ENCODE data around the gene TRMT44.
"Not testable (repeated sequence)": the region's sequence is repeated elsewhere in the genome, so short reads cannot be mapped to it uniquely, and the experiment has no call there.

The TRMT44 gene

GRCh38 chr4:8510191-8510590 lies 69.6 kb downstream of the TRMT44 start:
- Histone ChIP-seq H3K79me2 (ENCODE audit: insufficient read depth, low read depth) (no peaks in the 10 kb centered on the region), H3K4me2 (no peak overlapping the region), H3K4me1 (ENCODE audit: low read depth, poor library complexity, severe bottlenecking) (no peaks in the 10 kb centered on the region), H3K9ac (no peak overlapping the region), H3K27me3 (ENCODE audit: insufficient read depth, low read depth) (no peaks in the 10 kb centered on the region), H3K4me3 (IDR thresholded peaks at IDR 0.05; ENCODE audit: insufficient read depth, low read depth, low read length) (no peak overlapping the region), H4K20me1 (ENCODE audit: insufficient read depth) (no peaks in the 10 kb centered on the region), H3K36me3 (ENCODE audit: insufficient read depth) (no peaks in the 10 kb centered on the region), H3K27ac (no peak overlapping the region), H2AFZ (ENCODE audit: low read depth) (no peak overlapping the region)
- TF ChIP-seq CTCF (conservative IDR thresholded peaks at IDR 0.05; ENCODE audit: low read depth, low read length): no peak

- Histone ChIP-seq H3K36me3 (ENCODE audit: insufficient read depth) (no peaks in the 10 kb centered on the region), H3K4me1 (ENCODE audit: low read depth, poor library complexity, severe bottlenecking) (no peaks in the 10 kb centered on the region), H3K27ac (no peak overlapping the region), H3K27me3 (ENCODE audit: insufficient read depth, low read depth) (no peaks in the 10 kb centered on the region), H2AFZ (ENCODE audit: low read depth) (no peak overlapping the region), H3K79me2 (ENCODE audit: insufficient read depth, low read depth) (no peaks in the 10 kb centered on the region), H3K9ac (no peak overlapping the region), H4K20me1 (ENCODE audit: insufficient read depth) (no peaks in the 10 kb centered on the region), H3K4me2 (no peak overlapping the region), H3K4me3 (IDR thresholded peaks at IDR 0.05; ENCODE audit: insufficient read depth, low read depth, low read length) (no peak overlapping the region)
- TF ChIP-seq CTCF (conservative IDR thresholded peaks at IDR 0.05; ENCODE audit: low read depth, low read length): no peak
Measured at GRCh38 chr4:8510611-8511285, 70.2 kb downstream of the TRMT44 start.

- H3K36me3 ChIP-seq (ENCODE audit: insufficient read depth): no peaks in the 10 kb centered on the region
- TF ChIP-seq CTCF (conservative IDR thresholded peaks at IDR 0.05; ENCODE audit: low read depth, low read length): no peak
Measured at GRCh38 chr4:8512510-8512909, 71.9 kb downstream of the TRMT44 start.

GRCh38 chr4:8513080-8513479 lies 72.5 kb downstream of the TRMT44 start:
- not testable (repeated sequence) for H3K27me3 ChIP-seq (ENCODE audit: insufficient read depth, low read depth); H3K79me2 ChIP-seq (ENCODE audit: insufficient read depth, low read depth); H3K4me2 ChIP-seq; H2AFZ ChIP-seq (ENCODE audit: low read depth); H3K4me1 ChIP-seq (ENCODE audit: low read depth, poor library complexity, severe bottlenecking); H4K20me1 ChIP-seq (ENCODE audit: insufficient read depth); H3K27ac ChIP-seq; H3K4me3 ChIP-seq (IDR thresholded peaks at IDR 0.05; ENCODE audit: insufficient read depth, low read depth, low read length); H3K36me3 ChIP-seq (ENCODE audit: insufficient read depth); H3K9ac ChIP-seq

More at GRCh38 chr4:8512510-8512909, 71.9 kb downstream of the TRMT44 start:
- Histone ChIP-seq H3K79me2 (ENCODE audit: insufficient read depth, low read depth) (no peaks in the 10 kb centered on the region), H3K4me1 (ENCODE audit: low read depth, poor library complexity, severe bottlenecking) (no peaks in the 10 kb centered on the region), H3K27me3 (ENCODE audit: insufficient read depth, low read depth) (no peaks in the 10 kb centered on the region), H3K4me2 (no peak overlapping the region), H3K27ac (no peak overlapping the region), H3K4me3 (IDR thresholded peaks at IDR 0.05; ENCODE audit: insufficient read depth, low read depth, low read length) (no peak overlapping the region), H4K20me1 (ENCODE audit: insufficient read depth) (no peaks in the 10 kb centered on the region), H2AFZ (ENCODE audit: low read depth) (no peak overlapping the region), H3K9ac (no peak overlapping the region)

GRCh38 chr4:8513931-8514330 lies 73.4 kb downstream of the TRMT44 start:
- no peak overlapping the region for H3K9ac ChIP-seq

More at GRCh38 chr4:8513931-8514330, 73.4 kb downstream of the TRMT44 start:
- Histone ChIP-seq H3K27ac (no peak overlapping the region), H2AFZ (ENCODE audit: low read depth) (no peak overlapping the region), H3K4me2 (no peak overlapping the region), H4K20me1 (ENCODE audit: insufficient read depth) (no peaks in the 10 kb centered on the region), H3K4me1 (ENCODE audit: low read depth, poor library complexity, severe bottlenecking) (no peaks in the 10 kb centered on the region), H3K79me2 (ENCODE audit: insufficient read depth, low read depth) (no peaks in the 10 kb centered on the region), H3K27me3 (ENCODE audit: insufficient read depth, low read depth) (no peaks in the 10 kb centered on the region), H3K36me3 (ENCODE audit: insufficient read depth) (no peaks in the 10 kb centered on the region), H3K4me3 (IDR thresholded peaks at IDR 0.05; ENCODE audit: insufficient read depth, low read depth, low read length) (no peak overlapping the region)
- TF ChIP-seq CTCF (conservative IDR thresholded peaks at IDR 0.05; ENCODE audit: low read depth, low read length): no peak
